HepG2 (cell line): ENCODE results near the gene FCN3. TPM values are rescaled to one million over a fixed set of nuclear protein-coding genes. Genes with fewer than 3 reads are reported as not detected.
A peak's percentile ranks its signal among the peaks of the same experiment; 100 is the strongest.

Source experiments
- BORCS8-MEF2B ChIP-seq: sonication (generic); formaldehyde crosslinking; IDR thresholded peaks from 2 replicates; pipeline ENCODE4 v1.8.0; 2022; ENCODE audit warnings: mild to moderate bottlenecking, missing genetic modification reagents
- PAX8 ChIP-seq: sonication (generic); formaldehyde crosslinking; IDR thresholded peaks from 2 replicates; pipeline ENCODE4 v1.8.0; 2022; ENCODE audit warnings: mild to moderate bottlenecking, missing genetic modification reagents, borderline replicate concordance
- RBM39 ChIP-seq: fragments of 200-400 bp; formaldehyde crosslinking; IDR thresholded peaks from one replicate; pipeline ENCODE4 v1.6.1; 2018; ENCODE audit warnings: antibody characterized with exemption, mild to moderate bottlenecking, low read depth, low read length; ENCODE audit not compliant: poor library complexity, severe bottlenecking
- YY1 ChIP-seq: IDR thresholded peaks from 2 replicates; pipeline ENCODE4 v1.6.1; 2011; ENCODE audit warnings: low read length, low read depth, moderate library complexity, mild to moderate bottlenecking; ENCODE audit not compliant: insufficient read depth, insufficient replicate concordance
- ZBTB7A ChIP-seq: sonication (generic); formaldehyde crosslinking; IDR thresholded peaks from 2 replicates; pipeline ENCODE4 v1.8.0; 2022; ENCODE audit warnings: mild to moderate bottlenecking, missing genetic modification reagents
- ZEB1 ChIP-seq: IDR thresholded peaks from 2 replicates; pipeline ENCODE4 v1.6.1; 2012; ENCODE audit warnings: mild to moderate bottlenecking, low read depth, inconsistent platforms; ENCODE audit not compliant: insufficient replicate concordance
- ZFP82 ChIP-seq: sonication (generic); formaldehyde crosslinking; IDR thresholded peaks from 2 replicates; pipeline ENCODE4 v1.5.1; 2020; ENCODE audit warnings: mild to moderate bottlenecking, missing genetic modification reagents, borderline replicate concordance
- ZFY ChIP-seq: sonication (generic); formaldehyde crosslinking; IDR thresholded peaks from 2 replicates; pipeline ENCODE4 v1.4.0; 2020; ENCODE audit warnings: missing genetic modification reagents
- ZNF496 ChIP-seq: sonication (generic); formaldehyde crosslinking; IDR thresholded peaks from 2 replicates; pipeline ENCODE4 v1.8.1; 2023; ENCODE audit warnings: mild to moderate bottlenecking, moderate library complexity, missing genetic modification reagents; ENCODE audit not compliant: insufficient replicate concordance
- ZNF75D ChIP-seq: sonication (generic); formaldehyde crosslinking; IDR thresholded peaks from 2 replicates; pipeline ENCODE4 v1.8.1; 2023; ENCODE audit warnings: missing genetic modification reagents, mild to moderate bottlenecking, borderline replicate concordance
- polyA plus RNA-seq, 8 experiments: library from polyadenylated mRNA; depleted of rRNA in 3 of 8; stranded (reverse) in 7 of 8; unstranded in 1 of 8; fragments of >200 nt; fragmentation: Illumina TruSeq in 4 of 8; extraction: Trizol in 4 of 8; gene quantifications; 2 replicates each; pipeline versions ENCODE4 v1.2.1 to v1.2.3, GENCODE V29; 2011 to 2016; ENCODE audit warnings: low read depth in 4 of 8, missing spikeins in 1 of 8, mixed read lengths in 1 of 8; ENCODE audit not compliant: insufficient read depth in 1 of 8
- total RNA-seq, 5 experiments: library from RNA; depleted of rRNA; stranded (reverse); fragments of >200 nt; fragmentation: Illumina TruSeq; extraction: Trizol; gene quantifications; 2 replicates each; pipeline ENCODE4 v1.2.3, GENCODE V29; 2016; ENCODE audit warnings: low read depth in 1 of 5
- TF ChIP-seq, protein P1 (sequence below): sonication (generic); formaldehyde crosslinking; conservative IDR thresholded peaks from 2 replicates; pipeline ENCODE4 v1.8.1; 2023; ENCODE audit warnings: missing genetic modification reagents
- TF ChIP-seq, protein P2 (sequence below), 2 experiments: sonication (generic) in 1 of 2; formaldehyde crosslinking in 1 of 2; IDR thresholded peaks; 2 replicates each; pipeline versions ENCODE4 v1.4.0 to v1.6.1; 2016 to 2020; ENCODE audit warnings: borderline replicate concordance in 1 of 2, low read depth in 1 of 2, mild to moderate bottlenecking in 1 of 2, missing genetic modification reagents in 1 of 2
- TF ChIP-seq, protein P3 (sequence below): sonication (generic); formaldehyde crosslinking; IDR thresholded peaks from 2 replicates; pipeline ENCODE4 v1.4.0; 2020; ENCODE audit warnings: missing genetic modification reagents, borderline replicate concordance
- TF ChIP-seq, protein P4 (sequence below): sonication (generic); formaldehyde crosslinking; IDR thresholded peaks from 2 replicates; pipeline ENCODE4 v1.5.0; 2020; ENCODE audit warnings: mild to moderate bottlenecking, low read depth, missing genetic modification reagents, borderline replicate concordance
- TF ChIP-seq, protein P5 (sequence below): sonication (generic); formaldehyde crosslinking; IDR thresholded peaks from 2 replicates; pipeline ENCODE4 v1.8.0; 2023; ENCODE audit warnings: mild to moderate bottlenecking, missing genetic modification reagents
- TF ChIP-seq, protein P6 (sequence below): IDR thresholded peaks from 2 replicates; pipeline ENCODE4 v1.6.1; 2016; ENCODE audit warnings: missing biosample characterization, missing genetic modification reagents, low read depth

The FCN3 gene
- total and polyA plus RNA-seq, 2 of the 13 experiments (the other 11 are each of a cell fraction or from before 2014, with no cell fraction given): not detected

DNA sequence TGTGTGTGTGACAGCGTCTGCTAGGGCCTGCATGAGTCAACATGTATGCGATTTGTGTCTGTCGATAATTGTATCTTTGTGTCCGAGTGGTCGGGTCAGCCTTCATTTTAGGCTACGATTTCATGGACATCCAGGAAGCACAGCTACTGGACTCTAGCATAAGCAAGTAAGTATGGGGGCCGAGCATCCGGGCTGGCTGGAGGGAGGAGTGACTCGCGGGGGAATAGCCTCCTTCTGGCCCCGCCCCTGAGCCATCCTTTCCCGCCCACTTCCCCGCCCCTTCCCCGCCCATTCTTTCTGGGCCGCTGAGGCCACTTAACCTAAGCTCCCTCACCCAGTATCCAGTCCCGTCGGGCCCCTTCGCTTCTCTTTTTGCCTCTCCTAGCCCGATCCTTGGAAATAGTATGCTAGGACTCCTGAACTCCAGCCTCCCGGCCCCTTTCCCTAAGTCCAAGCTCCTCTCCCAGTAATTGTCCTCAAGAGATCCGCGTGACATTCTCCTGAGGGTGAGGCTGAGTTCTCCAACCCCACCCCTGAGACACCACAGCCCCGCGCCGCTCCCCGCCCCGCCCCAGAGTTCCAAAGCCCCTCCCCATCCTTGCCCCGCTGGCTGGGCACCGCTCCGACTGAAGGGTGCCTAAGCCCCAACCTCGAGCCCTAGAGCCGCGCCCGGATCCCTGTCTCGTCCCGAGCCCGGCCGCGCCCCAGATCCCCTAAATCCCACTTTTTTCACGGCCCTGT lies 9.1 kb downstream of the FCN3 start (continued):
- TF ChIP-seq, protein P1, sequence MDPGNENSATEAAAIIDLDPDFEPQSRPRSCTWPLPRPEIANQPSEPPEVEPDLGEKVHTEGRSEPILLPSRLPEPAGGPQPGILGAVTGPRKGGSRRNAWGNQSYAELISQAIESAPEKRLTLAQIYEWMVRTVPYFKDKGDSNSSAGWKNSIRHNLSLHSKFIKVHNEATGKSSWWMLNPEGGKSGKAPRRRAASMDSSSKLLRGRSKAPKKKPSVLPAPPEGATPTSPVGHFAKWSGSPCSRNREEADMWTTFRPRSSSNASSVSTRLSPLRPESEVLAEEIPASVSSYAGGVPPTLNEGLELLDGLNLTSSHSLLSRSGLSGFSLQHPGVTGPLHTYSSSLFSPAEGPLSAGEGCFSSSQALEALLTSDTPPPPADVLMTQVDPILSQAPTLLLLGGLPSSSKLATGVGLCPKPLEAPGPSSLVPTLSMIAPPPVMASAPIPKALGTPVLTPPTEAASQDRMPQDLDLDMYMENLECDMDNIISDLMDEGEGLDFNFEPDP (CRISPR knock-in tag): no peak
- TF ChIP-seq, protein P2, sequence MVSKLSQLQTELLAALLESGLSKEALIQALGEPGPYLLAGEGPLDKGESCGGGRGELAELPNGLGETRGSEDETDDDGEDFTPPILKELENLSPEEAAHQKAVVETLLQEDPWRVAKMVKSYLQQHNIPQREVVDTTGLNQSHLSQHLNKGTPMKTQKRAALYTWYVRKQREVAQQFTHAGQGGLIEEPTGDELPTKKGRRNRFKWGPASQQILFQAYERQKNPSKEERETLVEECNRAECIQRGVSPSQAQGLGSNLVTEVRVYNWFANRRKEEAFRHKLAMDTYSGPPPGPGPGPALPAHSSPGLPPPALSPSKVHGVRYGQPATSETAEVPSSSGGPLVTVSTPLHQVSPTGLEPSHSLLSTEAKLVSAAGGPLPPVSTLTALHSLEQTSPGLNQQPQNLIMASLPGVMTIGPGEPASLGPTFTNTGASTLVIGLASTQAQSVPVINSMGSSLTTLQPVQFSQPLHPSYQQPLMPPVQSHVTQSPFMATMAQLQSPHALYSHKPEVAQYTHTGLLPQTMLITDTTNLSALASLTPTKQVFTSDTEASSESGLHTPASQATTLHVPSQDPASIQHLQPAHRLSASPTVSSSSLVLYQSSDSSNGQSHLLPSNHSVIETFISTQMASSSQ (IDR thresholded peaks at IDR 0.05; ENCODE audit: low read depth): no peak
- TF ChIP-seq, protein P2 (CRISPR knock-in tag; IDR thresholded peaks at IDR 0.05; ENCODE audit: borderline replicate concordance): no peak
- no peak for TF ChIP-seq ZNF75D (CRISPR knock-in tag)
- TF ChIP-seq ZFY (CRISPR knock-in tag): no peak
- no peak for TF ChIP-seq ZFP82 (CRISPR knock-in tag)
- TF ChIP-seq, protein P3, sequence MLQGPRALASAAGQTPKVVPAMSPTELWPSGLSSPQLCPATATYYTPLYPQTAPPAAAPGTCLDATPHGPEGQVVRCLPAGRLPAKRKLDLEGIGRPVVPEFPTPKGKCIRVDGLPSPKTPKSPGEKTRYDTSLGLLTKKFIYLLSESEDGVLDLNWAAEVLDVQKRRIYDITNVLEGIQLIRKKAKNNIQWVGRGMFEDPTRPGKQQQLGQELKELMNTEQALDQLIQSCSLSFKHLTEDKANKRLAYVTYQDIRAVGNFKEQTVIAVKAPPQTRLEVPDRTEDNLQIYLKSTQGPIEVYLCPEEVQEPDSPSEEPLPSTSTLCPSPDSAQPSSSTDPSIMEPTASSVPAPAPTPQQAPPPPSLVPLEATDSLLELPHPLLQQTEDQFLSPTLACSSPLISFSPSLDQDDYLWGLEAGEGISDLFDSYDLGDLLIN (CRISPR knock-in tag): no peak
- TF ChIP-seq, protein P4, sequence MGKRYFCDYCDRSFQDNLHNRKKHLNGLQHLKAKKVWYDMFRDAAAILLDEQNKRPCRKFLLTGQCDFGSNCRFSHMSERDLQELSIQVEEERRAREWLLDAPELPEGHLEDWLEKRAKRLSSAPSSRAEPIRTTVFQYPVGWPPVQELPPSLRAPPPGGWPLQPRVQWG: no peak
- no peak for TF ChIP-seq ZNF496 (CRISPR knock-in tag)
- peak; percentile 38 for TF ChIP-seq YY1
- TF ChIP-seq, protein P5, sequence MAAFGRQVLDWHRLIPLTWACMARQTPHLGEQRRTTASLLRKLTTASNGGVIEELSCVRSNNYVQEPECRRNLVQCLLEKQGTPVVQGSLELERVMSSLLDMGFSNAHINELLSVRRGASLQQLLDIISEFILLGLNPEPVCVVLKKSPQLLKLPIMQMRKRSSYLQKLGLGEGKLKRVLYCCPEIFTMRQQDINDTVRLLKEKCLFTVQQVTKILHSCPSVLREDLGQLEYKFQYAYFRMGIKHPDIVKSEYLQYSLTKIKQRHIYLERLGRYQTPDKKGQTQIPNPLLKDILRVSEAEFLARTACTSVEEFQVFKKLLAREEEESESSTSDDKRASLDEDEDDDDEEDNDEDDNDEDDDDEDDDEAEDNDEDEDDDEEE: no peak
- no peak for TF ChIP-seq PAX8 (CRISPR knock-in tag)
- no peak for TF ChIP-seq ZEB1
- TF ChIP-seq BORCS8-MEF2B (CRISPR knock-in tag): no peak
- TF ChIP-seq, protein P6, sequence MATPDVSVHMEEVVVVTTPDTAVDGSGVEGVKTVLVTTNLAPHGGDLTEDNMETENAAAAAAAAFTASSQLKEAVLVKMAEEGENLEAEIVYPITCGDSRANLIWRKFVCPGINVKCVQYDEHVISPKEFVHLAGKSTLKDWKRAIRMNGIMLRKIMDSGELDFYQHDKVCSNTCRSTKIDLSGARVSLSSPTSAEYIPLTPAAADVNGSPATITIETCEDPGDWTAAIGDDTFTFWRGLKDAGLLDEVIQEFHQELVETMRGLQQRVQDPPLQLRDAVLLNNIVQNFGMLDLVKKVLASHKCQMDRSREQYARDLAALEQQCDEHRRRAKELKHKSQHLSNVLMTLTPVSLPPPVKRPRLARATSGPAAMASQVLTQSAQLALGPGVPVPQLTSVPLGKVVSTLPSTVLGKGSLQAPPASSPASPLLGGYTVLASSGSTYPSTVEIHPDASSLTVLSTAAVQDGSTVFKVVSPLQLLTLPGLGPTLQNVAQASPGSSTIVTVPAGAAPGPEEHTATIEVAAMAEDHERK (CRISPR knock-in tag): no peak
- TF ChIP-seq ZBTB7A (CRISPR knock-in tag): no peak
- no peak for TF ChIP-seq RBM39
